Keratinocyte (primary cell): ENCODE measurements around the gene GAP43.

ENCODE experiments used
- EZH2 ChIP-seq: IDR thresholded peaks from one replicate; pipeline ENCODE4 v1.6.1; 2012; ENCODE audit warnings: inconsistent platforms, mild to moderate bottlenecking, low read length, moderate library complexity
- TF ChIP-seq, protein P1 (sequence below), 3 experiments: IDR thresholded peaks in 1 of 3; conservative IDR thresholded peaks in 1 of 3; optimal IDR thresholded peaks in 1 of 3; 2 replicates in 2 of 3; 3 replicates in 1 of 3; pipeline versions ENCODE3 to v1.5.1; 2011; ENCODE audit warnings: low read length in 3 of 3, mild to moderate bottlenecking in 3 of 3, moderate library complexity in 2 of 3, control low read depth in 1 of 3, inconsistent platforms in 1 of 3; ENCODE audit not compliant: insufficient read depth in 2 of 3; ENCODE audit errors: extremely low read depth in 1 of 3

DNA sequence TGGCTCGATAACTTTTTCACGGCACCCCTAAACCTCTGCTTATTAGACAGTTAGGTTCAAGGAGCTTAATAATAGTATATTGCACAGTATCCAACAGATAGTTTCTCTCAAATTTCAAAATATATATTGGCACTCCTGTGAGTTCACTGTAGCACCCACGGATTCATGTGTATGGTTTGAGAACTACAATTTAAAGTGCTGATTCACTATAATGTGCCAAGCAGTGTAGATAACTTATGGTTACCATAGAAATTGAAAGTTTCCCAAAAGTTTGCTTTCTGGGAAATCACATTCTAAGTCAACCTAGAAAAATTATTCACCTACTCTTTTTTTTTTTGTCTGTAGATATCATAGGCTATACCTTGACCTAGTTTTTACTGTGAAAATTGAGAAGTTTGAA lies 86.6 kb downstream of the GAP43 start:
- TF ChIP-seq, protein P1, sequence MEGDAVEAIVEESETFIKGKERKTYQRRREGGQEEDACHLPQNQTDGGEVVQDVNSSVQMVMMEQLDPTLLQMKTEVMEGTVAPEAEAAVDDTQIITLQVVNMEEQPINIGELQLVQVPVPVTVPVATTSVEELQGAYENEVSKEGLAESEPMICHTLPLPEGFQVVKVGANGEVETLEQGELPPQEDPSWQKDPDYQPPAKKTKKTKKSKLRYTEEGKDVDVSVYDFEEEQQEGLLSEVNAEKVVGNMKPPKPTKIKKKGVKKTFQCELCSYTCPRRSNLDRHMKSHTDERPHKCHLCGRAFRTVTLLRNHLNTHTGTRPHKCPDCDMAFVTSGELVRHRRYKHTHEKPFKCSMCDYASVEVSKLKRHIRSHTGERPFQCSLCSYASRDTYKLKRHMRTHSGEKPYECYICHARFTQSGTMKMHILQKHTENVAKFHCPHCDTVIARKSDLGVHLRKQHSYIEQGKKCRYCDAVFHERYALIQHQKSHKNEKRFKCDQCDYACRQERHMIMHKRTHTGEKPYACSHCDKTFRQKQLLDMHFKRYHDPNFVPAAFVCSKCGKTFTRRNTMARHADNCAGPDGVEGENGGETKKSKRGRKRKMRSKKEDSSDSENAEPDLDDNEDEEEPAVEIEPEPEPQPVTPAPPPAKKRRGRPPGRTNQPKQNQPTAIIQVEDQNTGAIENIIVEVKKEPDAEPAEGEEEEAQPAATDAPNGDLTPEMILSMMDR (optimal IDR thresholded peaks at IDR 0.05 in 1 of 3, IDR thresholded peaks at IDR 0.05 in 1 of 3, conservative IDR thresholded peaks at IDR 0.05 in 1 of 3; ENCODE audit: extremely low read depth in 1 of 3, insufficient read depth in 2 of 3, low read length in 3 of 3): no peak
- TF ChIP-seq EZH2: no peak
